Measurements from ENCODE around the gene TMEM178B.
A peak's percentile ranks its signal among the peaks of the same experiment; 100 is the strongest.

TMEM178B gene

GRCh38 chr7:141251180-141251579 is 177.3 kb downstream of the TMEM178B start:
- no peaks in the 10 kb centered on the region for H3K36me3 ChIP-seq (ENCODE audit: control insufficient read depth, low read length)
- no peaks in the 10 kb centered on the region for H3K9me2 ChIP-seq (replicated peaks; ENCODE audit: control insufficient read depth, low read length)
- no peaks in the 10 kb centered on the region for H4K20me1 ChIP-seq (ENCODE audit: control insufficient read depth, insufficient read depth, low read depth, low read length)
- TF ChIP-seq CTCF (IDR thresholded peaks at IDR 0.05; ENCODE audit: low read depth, low read length, poor library complexity, severe bottlenecking) (no peak), EZH2phosphoT487 (IDR thresholded peaks at IDR 0.05; ENCODE audit: borderline replicate concordance, low read length) (no peak)
- H3K4me3 ChIP-seq (ENCODE audit: low read length) = no peak overlapping the region
- H3K4me2 ChIP-seq (ENCODE audit: low read length) = no peak overlapping the region
- H3K79me2 ChIP-seq (ENCODE audit: control insufficient read depth, low read length) = no peaks in the 10 kb centered on the region
- no peak overlapping the region for H3K27ac ChIP-seq (ENCODE audit: low read depth, low read length)
- no peaks in the 10 kb centered on the region for H3K4me1 ChIP-seq (ENCODE audit: control insufficient read depth, low read length)
- H3F3A ChIP-seq (ENCODE audit: control insufficient read depth, insufficient read depth) = no peaks in the 10 kb centered on the region
- no peaks in the 10 kb centered on the region for H3K27me3 ChIP-seq (ENCODE audit: control insufficient read depth, low read length)
- no peaks in the 10 kb centered on the region for H3K9me3 ChIP-seq (ENCODE audit: control insufficient read depth, insufficient read depth, low read length)

- Histone ChIP-seq H3K9me3 (ENCODE audit: control insufficient read depth, insufficient read depth, low read length) (no peaks in the 10 kb centered on the region), H3K79me2 (ENCODE audit: control insufficient read depth, low read length) (no peaks in the 10 kb centered on the region), H3K4me1 (ENCODE audit: control insufficient read depth, low read length) (no peaks in the 10 kb centered on the region), H3F3A (ENCODE audit: control insufficient read depth, insufficient read depth) (no peaks in the 10 kb centered on the region), H3K9me2 (replicated peaks; ENCODE audit: control insufficient read depth, low read length) (no peaks in the 10 kb centered on the region), H3K4me3 (ENCODE audit: low read length) (no peak overlapping the region), H3K36me3 (ENCODE audit: control insufficient read depth, low read length) (no peaks in the 10 kb centered on the region), H3K4me2 (ENCODE audit: low read length) (no peak overlapping the region), H4K20me1 (ENCODE audit: control insufficient read depth, insufficient read depth, low read depth, low read length) (no peaks in the 10 kb centered on the region), H3K27me3 (ENCODE audit: control insufficient read depth, low read length) (no peaks in the 10 kb centered on the region), H3K27ac (ENCODE audit: low read depth, low read length) (no peak overlapping the region)
- TF ChIP-seq CTCF (IDR thresholded peaks at IDR 0.05; ENCODE audit: low read depth, low read length, poor library complexity, severe bottlenecking) (peak; percentile 20), EZH2phosphoT487 (IDR thresholded peaks at IDR 0.05; ENCODE audit: borderline replicate concordance, low read length) (no peak)
Measured at GRCh38 chr7:141251957-141252356, 178.1 kb downstream of the TMEM178B start.

- H3K27me3 ChIP-seq (ENCODE audit: control insufficient read depth, low read length) = no peaks in the 10 kb centered on the region
- no peaks in the 10 kb centered on the region for H3K9me3 ChIP-seq (ENCODE audit: control insufficient read depth, insufficient read depth, low read length)
- no peak for TF ChIP-seq CTCF (IDR thresholded peaks at IDR 0.05; ENCODE audit: low read depth, low read length, poor library complexity, severe bottlenecking)
- no peak for TF ChIP-seq EZH2phosphoT487 (IDR thresholded peaks at IDR 0.05; ENCODE audit: borderline replicate concordance, low read length)
- H3K4me2 ChIP-seq (ENCODE audit: low read length) = no peak overlapping the region
- H3K79me2 ChIP-seq (ENCODE audit: control insufficient read depth, low read length) = no peaks in the 10 kb centered on the region
- no peaks in the 10 kb centered on the region for H3K4me1 ChIP-seq (ENCODE audit: control insufficient read depth, low read length)
- H3K4me3 ChIP-seq (ENCODE audit: low read length) = no peak overlapping the region
- H4K20me1 ChIP-seq (ENCODE audit: control insufficient read depth, insufficient read depth, low read depth, low read length) = no peaks in the 10 kb centered on the region
- no peak overlapping the region for H3K27ac ChIP-seq (ENCODE audit: low read depth, low read length)
- no peaks in the 10 kb centered on the region for H3K36me3 ChIP-seq (ENCODE audit: control insufficient read depth, low read length)
- H3F3A ChIP-seq (ENCODE audit: control insufficient read depth, insufficient read depth) = no peaks in the 10 kb centered on the region
- no peaks in the 10 kb centered on the region for H3K9me2 ChIP-seq (replicated peaks; ENCODE audit: control insufficient read depth, low read length)
Measured at GRCh38 chr7:141257597-141257996, 183.7 kb downstream of the TMEM178B start.

GRCh38 chr7:141258559-141258958 is 184.7 kb downstream of the TMEM178B start:
- H3K27me3 ChIP-seq (ENCODE audit: control insufficient read depth, low read length) = no peaks in the 10 kb centered on the region
- H3K4me3 ChIP-seq (ENCODE audit: low read length) = no peak overlapping the region
- H4K20me1 ChIP-seq (ENCODE audit: control insufficient read depth, insufficient read depth, low read depth, low read length) = no peaks in the 10 kb centered on the region
- no peak overlapping the region for H3K4me2 ChIP-seq (ENCODE audit: low read length)
- no peaks in the 10 kb centered on the region for H3K9me2 ChIP-seq (replicated peaks; ENCODE audit: control insufficient read depth, low read length)
- H3K9me3 ChIP-seq (ENCODE audit: control insufficient read depth, insufficient read depth, low read length) = no peaks in the 10 kb centered on the region
- H3K27ac ChIP-seq (ENCODE audit: low read depth, low read length) = no peak overlapping the region
- H3F3A ChIP-seq (ENCODE audit: control insufficient read depth, insufficient read depth) = no peaks in the 10 kb centered on the region
- no peaks in the 10 kb centered on the region for H3K79me2 ChIP-seq (ENCODE audit: control insufficient read depth, low read length)
- no peaks in the 10 kb centered on the region for H3K4me1 ChIP-seq (ENCODE audit: control insufficient read depth, low read length)
- TF ChIP-seq EZH2phosphoT487 (IDR thresholded peaks at IDR 0.05; ENCODE audit: borderline replicate concordance, low read length) (no peak), CTCF (IDR thresholded peaks at IDR 0.05; ENCODE audit: low read depth, low read length, poor library complexity, severe bottlenecking) (no peak)
- no peaks in the 10 kb centered on the region for H3K36me3 ChIP-seq (ENCODE audit: control insufficient read depth, low read length)

Data from DOHH2 (cell line).